Middle frontal gyrus (tissue), 1 donor: ENCODE results near the gene DCTN3.
A peak's percentile ranks its signal among the peaks of the same experiment; 100 is the strongest.

Experiments
- DNase-seq: peaks from one replicate; pipeline ENCODE4 v3.0.0-alpha.2; 2015; ENCODE audit warnings: low spot score; ENCODE audit errors: extremely low spot score

DCTN3 gene

GRCh38 chr9:34623374-34624235, 3.3 kb upstream of the DCTN3 start:
- no peak for DNase-seq

- DNase-seq: no peak
These were observed 5.2 kb downstream of the DCTN3 start for GRCh38 chr9:34615132-34615531.

GRCh38 chr9:34612788-34613390, 7.4 kb downstream of the DCTN3 start:
- DNase-seq: peak; percentile 36

GRCh38 chr9:34611811-34612787, 8.2 kb downstream of the DCTN3 start, which contains the start of gene RPP25L:
RPP25L (minus strand) TSS chr9:34612097; CDS start chr9:34611296, 801 bp downstream.
- DNase-seq: peak; percentile 81

- no peak for DNase-seq
These were observed 9.0 kb downstream of the DCTN3 start for GRCh38 chr9:34611251-34611810.

- no peak for DNase-seq
These were observed 9.7 kb downstream of the DCTN3 start for GRCh38 chr9:34610434-34611206.

- no peak for DNase-seq
These were observed 13.0 kb downstream of the DCTN3 start for GRCh38 chr9:34607331-34607730.

GRCh38 chr9:34606905-34607304, 13.4 kb downstream of the DCTN3 start:
- no peak for DNase-seq

GRCh38 chr9:34606190-34606589, 14.1 kb downstream of the DCTN3 start:
- no peak for DNase-seq

- peak; percentile 80 for DNase-seq
These were observed 16.6 kb downstream of the DCTN3 start for GRCh38 chr9:34603610-34604231.

GRCh38 chr9:34601937-34602573, 18.2 kb downstream of the DCTN3 start:
- DNase-seq: no peak

- no peak for DNase-seq
These were observed 19.4 kb downstream of the DCTN3 start for GRCh38 chr9:34600908-34601307.

- DNase-seq: no peak
These were observed 20.7 kb downstream of the DCTN3 start for GRCh38 chr9:34599546-34599945.

GRCh38 chr9:34594177-34594576, 26.1 kb downstream of the DCTN3 start:
- DNase-seq: no peak

GRCh38 chr9:34592895-34593601, 27.2 kb downstream of the DCTN3 start:
- peak; percentile 11 for DNase-seq

GRCh38 chr9:34591917-34592866, 28.1 kb downstream of the DCTN3 start:
- no peak for DNase-seq

- DNase-seq: peak; percentile 75
These were observed 28.9 kb downstream of the DCTN3 start for GRCh38 chr9:34591248-34591916.
